ENCODE data around the gene WWTR1.

Gene WWTR1

DNA sequence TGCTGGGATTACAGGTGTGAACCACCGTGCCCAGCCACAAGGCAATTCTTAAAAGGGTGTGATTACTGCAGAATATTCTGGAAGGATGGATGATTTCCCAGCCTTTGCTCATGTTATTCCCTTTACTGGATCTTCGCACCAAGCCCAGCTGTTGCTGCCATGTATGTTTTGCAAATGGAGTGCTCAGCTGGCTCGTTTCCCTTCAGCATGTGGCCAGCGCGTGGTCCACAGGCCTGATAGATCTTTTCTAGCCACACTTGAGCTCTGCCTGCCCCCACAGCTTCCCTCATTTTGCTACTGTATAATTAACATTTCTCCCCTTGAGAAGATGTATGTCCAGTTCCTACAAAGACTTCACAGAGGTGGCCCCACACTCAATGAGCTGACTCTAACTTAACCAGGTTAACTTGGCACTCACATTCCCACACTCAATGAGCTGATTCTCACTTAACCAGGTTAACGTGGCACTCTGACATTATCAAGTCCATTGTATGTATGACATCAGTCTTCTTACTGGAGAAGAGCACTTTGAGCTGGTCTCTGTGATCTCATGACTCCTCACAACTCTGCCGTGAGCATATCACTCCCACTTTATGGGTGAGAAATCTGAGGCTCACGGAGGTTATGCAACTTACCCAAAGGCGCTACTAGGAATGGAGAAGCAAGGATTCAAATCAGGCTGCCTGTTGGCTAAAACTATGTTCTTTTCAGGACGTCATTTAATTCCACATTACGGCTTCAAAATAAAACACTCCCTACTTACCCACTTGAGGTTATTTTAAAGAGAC is 134.1 kb downstream of the WWTR1 start:
- DNase-seq, result no peak

DNA sequence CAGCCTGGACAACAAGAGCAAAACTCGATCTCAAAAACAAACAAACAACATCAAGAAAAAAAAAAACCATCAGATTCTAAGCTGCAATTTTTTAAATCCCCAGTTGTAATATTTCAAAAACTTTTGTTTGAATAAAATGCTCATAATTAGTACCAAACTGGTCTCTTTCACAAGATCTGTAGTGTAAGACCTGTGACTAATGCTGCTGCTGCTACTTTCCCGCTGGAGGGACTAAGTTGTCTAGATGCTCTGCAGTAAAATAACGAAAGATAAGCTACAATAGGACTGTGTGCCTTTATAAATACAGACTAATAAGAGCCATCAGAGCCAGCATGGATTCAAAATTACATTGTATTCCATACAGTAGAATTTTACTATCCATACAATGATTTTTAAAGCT is 137.9 kb downstream of the WWTR1 start:
- DNase-seq, result no peak

DNA sequence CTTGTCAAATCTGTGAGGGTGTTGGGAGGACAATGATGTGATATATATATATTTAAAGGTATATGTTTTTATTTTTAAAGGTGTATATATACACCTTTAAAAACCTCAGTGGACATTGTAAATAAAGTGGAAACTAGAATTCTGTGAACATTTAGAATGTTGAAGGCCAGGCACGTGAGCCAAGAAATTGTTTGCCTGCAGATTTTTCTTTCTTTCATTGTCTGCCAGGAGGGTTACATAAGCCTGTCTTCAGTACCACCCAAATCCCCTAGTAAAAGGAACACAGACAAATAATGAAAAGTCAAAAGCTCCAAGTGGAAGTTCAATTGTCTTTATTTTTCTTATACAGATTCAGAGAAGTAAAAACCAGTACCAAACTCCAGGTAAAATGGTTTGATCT is 140.9 kb downstream of the WWTR1 start:
- DNase-seq, result no peak

DNA sequence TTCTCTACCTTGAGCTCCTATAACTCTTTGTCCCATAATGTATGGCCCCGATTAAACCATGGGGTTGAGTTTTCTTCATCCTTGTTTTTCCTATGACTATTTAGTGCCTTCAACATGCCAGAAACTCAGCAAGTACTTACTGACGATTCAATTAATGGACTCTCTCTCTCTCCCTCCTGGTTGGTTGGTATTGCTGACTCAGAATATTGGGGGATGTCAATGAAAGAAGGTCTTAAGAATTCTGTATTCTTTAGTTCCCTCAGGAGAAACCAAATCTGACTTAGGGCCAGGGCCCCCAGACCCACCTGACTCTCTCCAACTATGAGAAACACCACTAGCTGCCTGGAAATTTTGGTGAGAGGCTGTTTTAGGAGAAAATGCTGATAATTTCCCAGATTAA is 142.6 kb downstream of the WWTR1 start:
- DNase-seq, result no peak

GRCh38 chr3:149514471-149514870 is 143.4 kb downstream of the WWTR1 start:
- DNase-seq, result no peak

- DNase-seq, result peak; percentile 49 to 81
Observed at GRCh38 chr3:149512073-149512782, 145.6 kb downstream of the WWTR1 start.

GRCh38 chr3:149511040-149511626 is 146.7 kb downstream of the WWTR1 start:
- no peak for DNase-seq

DNA sequence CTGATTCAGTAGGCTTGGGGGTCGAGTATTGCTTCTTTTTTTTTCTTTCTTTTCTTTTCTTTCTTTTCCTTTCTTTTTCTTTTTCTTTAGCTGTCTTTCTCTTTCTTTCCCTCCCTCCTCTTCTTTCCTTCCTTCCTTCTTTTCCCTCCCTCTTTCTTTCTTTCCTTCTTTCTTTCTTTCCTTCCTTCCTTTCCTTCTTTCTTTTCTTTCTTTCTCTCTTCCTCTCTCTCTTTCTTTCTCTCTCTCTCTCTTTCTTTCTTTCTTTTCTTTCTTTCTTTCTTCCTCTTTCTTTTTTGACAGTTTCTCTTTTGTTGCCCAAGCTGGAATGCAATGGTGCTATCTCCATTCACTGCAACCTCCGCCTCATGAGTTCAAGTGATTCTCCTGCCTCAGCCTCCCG is 147.3 kb downstream of the WWTR1 start:
- DNase-seq, result no peak

GRCh38 chr3:149509526-149509925 is 148.3 kb downstream of the WWTR1 start:
- no peak for DNase-seq

- no peak for DNase-seq
Observed at GRCh38 chr3:149507491-149508324, 150.1 kb downstream of the WWTR1 start.

DNA sequence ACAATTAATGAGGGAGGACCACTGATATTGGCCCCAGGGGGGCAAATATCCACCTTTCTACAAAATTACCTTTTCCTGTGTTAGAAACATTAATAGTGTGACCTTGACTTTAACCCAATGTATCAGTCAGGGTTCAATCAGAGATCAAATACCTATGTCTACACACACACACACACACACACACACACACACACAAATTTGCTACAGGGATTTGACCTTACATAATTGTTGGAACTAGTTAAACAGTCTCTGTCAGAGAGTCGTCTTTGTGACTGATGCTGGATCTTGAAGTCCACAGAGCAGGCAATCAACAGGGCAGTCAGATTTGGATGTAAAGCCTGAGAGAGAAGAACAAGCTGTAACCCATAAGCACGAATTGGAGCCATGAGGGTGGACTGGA is 150.9 kb downstream of the WWTR1 start:
- DNase-seq, result no peak

DNA sequence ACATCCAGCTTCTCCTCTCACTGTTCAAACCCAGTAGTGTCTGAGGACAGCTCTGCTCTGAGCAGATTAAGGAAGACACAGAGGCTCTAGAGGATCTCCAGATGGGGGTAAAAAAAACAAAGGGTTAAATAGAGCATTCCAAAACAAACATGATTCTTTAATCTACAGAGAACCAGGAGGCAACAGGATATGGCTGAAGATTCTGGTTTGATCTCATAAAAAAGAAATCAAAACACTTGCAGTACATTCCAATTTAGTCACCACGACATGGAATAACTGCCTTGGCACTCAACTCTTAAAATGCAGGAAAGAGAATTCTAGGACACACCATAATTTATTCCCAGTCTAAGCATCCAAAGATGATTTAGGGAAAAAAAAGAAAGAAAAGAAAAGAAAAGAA is 151.3 kb downstream of the WWTR1 start:
- no peak for DNase-seq

DNA sequence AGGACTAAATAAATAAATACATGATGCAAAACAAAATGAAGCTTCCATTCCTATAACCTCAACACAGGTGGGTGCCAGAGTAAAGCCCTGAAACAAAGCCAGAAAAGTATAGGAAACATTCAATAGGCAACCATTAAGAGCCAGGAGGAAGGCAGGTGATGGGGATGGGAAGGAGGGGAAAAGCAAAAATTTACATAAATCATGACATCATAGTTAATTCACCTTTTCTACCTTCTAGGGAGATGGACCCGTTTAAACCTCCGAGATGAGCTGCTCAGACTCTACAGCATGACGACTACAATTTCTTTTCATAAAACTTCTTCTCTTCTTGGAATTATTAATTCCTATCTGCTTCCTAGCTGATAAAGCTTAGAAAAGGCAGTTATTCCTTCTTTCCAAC is 155.4 kb downstream of the WWTR1 start:
- no peak for DNase-seq

GRCh38 chr3:149501524-149501923 is 156.3 kb downstream of the WWTR1 start:
- DNase-seq, result no peak

- no peak for DNase-seq
Observed at GRCh38 chr3:149497966-149498670, 159.7 kb downstream of the WWTR1 start.

DNA sequence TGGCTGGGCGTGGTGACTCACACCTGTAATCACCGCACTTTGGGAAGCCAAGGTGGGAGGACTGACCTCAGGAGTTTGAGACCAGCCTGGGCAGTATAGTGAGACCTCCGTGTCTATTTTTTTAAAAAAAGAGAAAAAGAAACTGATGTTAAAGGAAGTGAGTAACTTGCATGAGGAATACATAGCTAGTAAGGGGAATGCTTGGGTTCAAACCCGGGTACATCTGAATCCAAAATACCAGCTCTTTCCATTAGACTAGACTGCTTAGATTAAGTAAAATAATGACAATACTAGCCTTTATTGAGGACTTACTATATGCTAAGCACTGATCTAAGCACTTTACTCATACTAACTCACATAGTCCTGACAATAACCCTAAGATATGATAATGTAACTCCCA is 160.9 kb downstream of the WWTR1 start:
- DNase-seq, result no peak

DNA sequence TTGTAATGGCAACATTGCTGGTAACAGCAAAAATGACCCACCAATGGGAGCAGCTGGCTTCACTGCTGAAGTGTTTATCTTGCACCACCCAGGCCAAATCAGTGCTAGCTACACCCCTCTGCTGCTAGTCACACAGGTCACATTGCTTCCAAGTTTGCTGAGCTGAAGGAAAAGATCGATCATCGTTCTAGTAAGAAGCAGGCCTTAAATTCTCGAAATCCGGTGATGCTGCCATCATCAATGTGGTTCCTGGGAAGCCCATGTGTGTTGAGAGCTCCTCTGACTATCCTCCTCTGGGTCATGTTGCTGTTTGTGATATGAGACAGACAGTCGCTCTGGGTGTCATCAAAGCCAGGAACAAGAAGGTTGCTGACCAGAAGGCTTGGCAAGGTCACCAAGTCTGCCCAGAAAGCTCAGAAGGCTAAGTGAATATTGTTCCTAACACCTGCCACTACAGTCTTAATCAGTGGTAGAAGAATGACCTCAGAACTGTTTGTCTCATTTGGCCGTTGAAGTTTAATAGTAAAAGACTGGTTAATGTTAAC is 162.2 kb downstream of the WWTR1 start:
- no peak for DNase-seq

- DNase-seq, result no peak
Observed at GRCh38 chr3:149494759-149495580, 162.9 kb downstream of the WWTR1 start.

- DNase-seq, result peak; percentile 41 to 88
Observed at GRCh38 chr3:149494022-149494758, 163.6 kb downstream of the WWTR1 start.

GRCh38 chr3:149493315-149494021 is 164.4 kb downstream of the WWTR1 start:
- peak in 1 of 2 experiments; percentile 16 for DNase-seq

Data from NCI-H526 (cell line).